DND-41 (cell line): ENCODE measurements around the gene ZBTB32.

ENCODE experiments used
- EZH2 ChIP-seq: IDR thresholded peaks from 3 replicates; pipeline ENCODE4 v1.6.1; 2012; ENCODE audit warnings: borderline replicate concordance, low read depth, mild to moderate bottlenecking, moderate library complexity, low read length, inconsistent platforms; ENCODE audit not compliant: severe bottlenecking
- TF ChIP-seq, protein P1 (sequence below): IDR thresholded peaks from 2 replicates; pipeline ENCODE4 v1.5.1; 2012; ENCODE audit warnings: borderline replicate concordance, low read length, moderate library complexity, mild to moderate bottlenecking; ENCODE audit not compliant: poor library complexity, severe bottlenecking; ENCODE audit errors: extremely low read depth

DNA sequence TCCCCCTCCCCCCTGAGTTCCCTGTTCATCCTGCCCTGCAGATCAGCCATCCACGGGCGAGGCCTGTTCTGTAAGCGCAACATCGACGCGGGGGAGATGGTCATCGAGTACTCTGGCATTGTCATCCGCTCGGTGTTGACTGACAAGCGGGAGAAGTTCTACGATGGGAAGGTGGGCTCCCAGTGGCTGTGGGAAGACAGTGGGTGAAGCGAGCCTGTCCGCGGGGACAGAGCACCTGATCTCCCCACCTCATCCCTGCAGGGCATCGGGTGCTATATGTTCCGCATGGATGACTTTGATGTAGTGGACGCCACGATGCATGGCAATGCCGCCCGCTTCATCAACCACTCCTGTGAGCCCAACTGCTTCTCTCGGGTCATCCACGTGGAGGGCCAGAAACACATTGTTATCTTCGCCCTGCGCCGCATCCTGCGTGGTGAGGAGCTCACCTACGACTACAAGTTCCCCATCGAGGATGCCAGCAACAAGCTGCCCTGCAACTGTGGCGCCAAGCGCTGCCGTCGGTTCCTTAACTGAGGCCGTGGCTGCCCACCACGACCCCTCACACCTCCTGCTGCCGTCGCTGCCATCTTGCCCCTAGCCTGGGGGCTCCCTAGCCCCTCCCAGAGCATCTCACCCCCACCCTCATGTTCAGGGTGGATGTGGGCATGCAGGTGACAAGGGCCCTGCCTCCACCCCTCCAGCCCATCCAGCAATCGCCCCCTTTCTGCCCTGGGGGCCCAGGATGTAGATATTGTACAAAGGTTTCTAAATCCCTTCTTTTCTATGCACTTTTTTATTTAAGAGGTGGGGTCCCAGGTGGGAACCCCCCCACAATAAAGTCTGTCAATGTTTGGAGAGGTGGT, 33.9 kb downstream of the ZBTB32 start:
- TF ChIP-seq EZH2: no peak
- TF ChIP-seq, protein P1, sequence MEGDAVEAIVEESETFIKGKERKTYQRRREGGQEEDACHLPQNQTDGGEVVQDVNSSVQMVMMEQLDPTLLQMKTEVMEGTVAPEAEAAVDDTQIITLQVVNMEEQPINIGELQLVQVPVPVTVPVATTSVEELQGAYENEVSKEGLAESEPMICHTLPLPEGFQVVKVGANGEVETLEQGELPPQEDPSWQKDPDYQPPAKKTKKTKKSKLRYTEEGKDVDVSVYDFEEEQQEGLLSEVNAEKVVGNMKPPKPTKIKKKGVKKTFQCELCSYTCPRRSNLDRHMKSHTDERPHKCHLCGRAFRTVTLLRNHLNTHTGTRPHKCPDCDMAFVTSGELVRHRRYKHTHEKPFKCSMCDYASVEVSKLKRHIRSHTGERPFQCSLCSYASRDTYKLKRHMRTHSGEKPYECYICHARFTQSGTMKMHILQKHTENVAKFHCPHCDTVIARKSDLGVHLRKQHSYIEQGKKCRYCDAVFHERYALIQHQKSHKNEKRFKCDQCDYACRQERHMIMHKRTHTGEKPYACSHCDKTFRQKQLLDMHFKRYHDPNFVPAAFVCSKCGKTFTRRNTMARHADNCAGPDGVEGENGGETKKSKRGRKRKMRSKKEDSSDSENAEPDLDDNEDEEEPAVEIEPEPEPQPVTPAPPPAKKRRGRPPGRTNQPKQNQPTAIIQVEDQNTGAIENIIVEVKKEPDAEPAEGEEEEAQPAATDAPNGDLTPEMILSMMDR: no peak
